GM12878 (cell line): ENCODE data around the gene ACTR5. TPM values are rescaled to one million over a fixed set of nuclear protein-coding genes. Genes with fewer than 3 reads are reported as not detected.

Experiments used
- ASH2L ChIP-seq: fragments of 300-600, 200-600 bp; sonication (generic); IDR thresholded peaks from 2 replicates; pipeline ENCODE4 v1.6.1; 2017; ENCODE audit warnings: low read depth, mild to moderate bottlenecking, borderline replicate concordance
- CHD4 ChIP-seq: fragments of 200-600 bp; sonication (generic); IDR thresholded peaks from 2 replicates; pipeline ENCODE4 v1.6.1; 2016; ENCODE audit warnings: mild to moderate bottlenecking
- HCFC1 ChIP-seq: fragments of 150-350 bp; IDR thresholded peaks from 2 replicates; pipeline ENCODE4 v1.6.1; 2014; ENCODE audit warnings: low read length
- IKZF1 ChIP-seq: fragments of 450-650 bp; conservative IDR thresholded peaks from 2 replicates; pipeline ENCODE4 v1.6.1; 2017; ENCODE audit warnings: antibody characterized with exemption, mild to moderate bottlenecking
- KLF5 ChIP-seq: fragments of 450-650 bp; IDR thresholded peaks from 2 replicates; pipeline ENCODE4 v1.6.1; 2014; ENCODE audit warnings: mild to moderate bottlenecking; ENCODE audit not compliant: partially characterized antibody
- POLR2A ChIP-seq: IDR thresholded peaks from 2 replicates; pipeline ENCODE4 v1.6.1; 2011; ENCODE audit warnings: low read depth, mild to moderate bottlenecking, low read length
- POLR2AphosphoS5 ChIP-seq: IDR thresholded peaks from 2 replicates; pipeline ENCODE4 v1.6.1; 2011; ENCODE audit warnings: mild to moderate bottlenecking, low read length, inconsistent platforms
- POU2F2 ChIP-seq: IDR thresholded peaks from 3 replicates; pipeline ENCODE4 v1.6.1; 2011; ENCODE audit warnings: low read depth, mild to moderate bottlenecking, low read length, borderline replicate concordance
- SMC3 ChIP-seq: IDR thresholded peaks from 2 replicates; pipeline ENCODE4 v1.6.1; 2011; ENCODE audit warnings: low read length, improper control_type of control experiment, borderline replicate concordance
- polyA plus RNA-seq, 11 experiments: library from polyadenylated mRNA; depleted of rRNA in 4 of 11; unstranded in 6 of 11; stranded (reverse) in 5 of 11; fragments of >200 nt; fragmentation: Nextera tagmentation in 4 of 11; fragmentation: Illumina TruSeq in 1 of 11; extraction: Ambion mirVana in 4 of 11; extraction: Trizol in 1 of 11; gene quantifications; 1 replicate in 1 of 11; 2 replicates in 10 of 11; pipeline versions ENCODE4 v1.2.1 to v1.2.3, GENCODE V29; 2011 to 2016; ENCODE audit warnings: inconsistent platforms in 2 of 11, missing spikeins in 2 of 11, low read depth in 1 of 11
- total RNA-seq, 4 experiments: library from RNA; depleted of rRNA in 3 of 4; stranded (reverse); fragments of >200 nt in 3 of 4; fragmentation: Illumina TruSeq in 1 of 4; extraction: Trizol in 1 of 4; gene quantifications; 2 replicates each; pipeline versions ENCODE4 v1.2.1 to v1.2.3, GENCODE V29; 2013 to 2021
- TF ChIP-seq, protein P1 (sequence below): fragments of 450-650 bp; formaldehyde crosslinking; IDR thresholded peaks from 2 replicates; pipeline ENCODE4 v1.4.0; 2022; ENCODE audit warnings: mild to moderate bottlenecking, moderate library complexity
- TF ChIP-seq, protein P2 (sequence below): fragments of 450-650 bp; IDR thresholded peaks from 2 replicates; pipeline ENCODE4 v1.6.1; 2016; ENCODE audit warnings: mild to moderate bottlenecking
- TF ChIP-seq, protein P3 (sequence below): fragments of 450-650 bp; IDR thresholded peaks from 2 replicates; pipeline ENCODE4 v1.6.1; 2017; ENCODE audit warnings: mild to moderate bottlenecking, moderate library complexity
- TF ChIP-seq, protein P4 (sequence below): IDR thresholded peaks from 2 replicates; pipeline ENCODE4 v1.6.1; 2012; ENCODE audit warnings: low read length, inconsistent platforms
- TF ChIP-seq, protein P5 (sequence below): fragments of 150-350 bp; IDR thresholded peaks from 2 replicates; pipeline ENCODE4 v1.6.1; 2016; ENCODE audit warnings: low read depth, low read length

The ACTR5 gene
- total and polyA plus RNA-seq, 10 of the 15 experiments (the other 5 are each of a cell fraction or from before 2014, with no cell fraction given): 0.52 to 14.7 (median 8.8) TPM

DNA sequence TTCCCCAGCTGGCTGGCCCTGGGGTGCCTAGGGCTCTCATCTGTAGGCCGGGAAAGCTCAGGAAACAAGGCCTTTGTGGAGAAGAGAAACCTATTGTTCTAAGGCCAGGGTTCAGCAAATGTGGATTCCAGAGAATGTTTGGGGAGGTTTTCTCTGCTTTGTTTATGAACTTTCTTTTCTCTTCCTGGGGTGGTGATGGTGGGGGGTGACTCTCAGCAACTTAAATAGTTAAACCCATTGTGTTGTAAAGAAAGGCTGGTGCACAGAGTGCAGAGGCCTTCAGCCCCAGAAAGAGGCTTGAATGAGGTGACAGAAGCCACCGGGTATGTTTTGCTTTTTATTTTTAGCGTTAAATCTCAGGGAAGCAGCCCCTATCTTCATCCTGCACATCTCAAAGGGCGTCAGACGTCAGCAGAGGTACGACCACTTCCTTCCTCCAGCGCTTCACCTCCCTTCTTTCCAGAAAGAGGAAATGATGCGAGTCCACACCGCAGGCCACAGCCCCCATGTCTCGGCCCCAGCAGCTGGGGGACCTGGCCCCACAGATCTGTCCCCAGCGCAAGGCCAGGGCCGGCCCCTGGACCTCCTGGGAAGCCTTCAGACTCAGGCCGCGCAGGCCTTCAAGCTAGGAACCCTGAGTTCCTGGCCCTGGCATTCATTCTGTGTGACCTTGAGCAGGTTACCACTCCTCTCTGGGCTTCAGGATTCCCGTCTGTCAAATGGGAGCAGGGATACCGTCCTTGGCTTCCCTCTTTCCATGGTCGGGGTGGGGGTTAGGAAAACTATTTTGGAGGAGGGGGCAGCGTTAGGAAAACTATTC is 56.6 kb downstream of the ACTR5 start (continued):
- TF ChIP-seq, protein P1, sequence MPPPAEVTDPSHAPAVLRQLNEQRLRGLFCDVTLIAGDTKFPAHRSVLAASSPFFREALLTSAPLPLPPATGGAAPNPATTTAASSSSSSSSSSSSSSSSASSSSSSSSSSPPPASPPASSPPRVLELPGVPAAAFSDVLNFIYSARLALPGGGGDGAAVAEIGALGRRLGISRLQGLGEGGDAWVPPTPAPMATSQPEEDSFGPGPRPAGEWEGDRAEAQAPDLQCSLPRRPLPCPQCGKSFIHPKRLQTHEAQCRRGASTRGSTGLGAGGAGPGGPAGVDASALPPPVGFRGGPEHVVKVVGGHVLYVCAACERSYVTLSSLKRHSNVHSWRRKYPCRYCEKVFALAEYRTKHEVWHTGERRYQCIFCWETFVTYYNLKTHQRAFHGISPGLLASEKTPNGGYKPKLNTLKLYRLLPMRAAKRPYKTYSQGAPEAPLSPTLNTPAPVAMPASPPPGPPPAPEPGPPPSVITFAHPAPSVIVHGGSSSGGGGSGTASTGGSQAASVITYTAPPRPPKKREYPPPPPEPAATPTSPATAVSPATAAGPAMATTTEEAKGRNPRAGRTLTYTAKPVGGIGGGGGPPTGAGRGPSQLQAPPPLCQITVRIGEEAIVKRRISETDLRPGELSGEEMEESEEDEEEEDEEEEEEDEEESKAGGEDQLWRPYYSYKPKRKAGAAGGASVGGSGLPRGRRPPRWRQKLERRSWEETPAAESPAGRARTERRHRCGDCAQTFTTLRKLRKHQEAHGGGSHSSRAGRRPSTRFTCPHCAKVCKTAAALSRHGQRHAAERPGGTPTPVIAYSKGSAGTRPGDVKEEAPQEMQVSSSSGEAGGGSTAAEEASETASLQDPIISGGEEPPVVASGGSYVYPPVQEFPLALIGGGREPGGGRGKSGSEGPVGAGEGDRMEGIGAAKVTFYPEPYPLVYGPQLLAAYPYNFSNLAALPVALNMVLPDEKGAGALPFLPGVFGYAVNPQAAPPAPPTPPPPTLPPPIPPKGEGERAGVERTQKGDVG (CRISPR knock-in tag): no peak
- TF ChIP-seq KLF5 (no peak), HCFC1 (no peak), SMC3 (no peak), POU2F2 (peak; percentile 67; the same call in 1 of the 3 replicates), ASH2L (no peak), CHD4 (no peak), POLR2AphosphoS5 (0 out of 2 replicates have a peak, but pooled peaks have one; percentile 49), IKZF1 (peak; percentile 88), POLR2A (no peak)
- TF ChIP-seq, protein P2, sequence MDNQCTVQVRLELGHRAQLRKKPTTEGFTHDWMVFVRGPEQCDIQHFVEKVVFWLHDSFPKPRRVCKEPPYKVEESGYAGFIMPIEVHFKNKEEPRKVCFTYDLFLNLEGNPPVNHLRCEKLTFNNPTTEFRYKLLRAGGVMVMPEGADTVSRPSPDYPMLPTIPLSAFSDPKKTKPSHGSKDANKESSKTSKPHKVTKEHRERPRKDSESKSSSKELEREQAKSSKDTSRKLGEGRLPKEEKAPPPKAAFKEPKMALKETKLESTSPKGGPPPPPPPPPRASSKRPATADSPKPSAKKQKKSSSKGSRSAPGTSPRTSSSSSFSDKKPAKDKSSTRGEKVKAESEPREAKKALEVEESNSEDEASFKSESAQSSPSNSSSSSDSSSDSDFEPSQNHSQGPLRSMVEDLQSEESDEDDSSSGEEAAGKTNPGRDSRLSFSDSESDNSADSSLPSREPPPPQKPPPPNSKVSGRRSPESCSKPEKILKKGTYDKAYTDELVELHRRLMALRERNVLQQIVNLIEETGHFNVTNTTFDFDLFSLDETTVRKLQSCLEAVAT: no peak; the same call in 1 of the 2 replicates
- TF ChIP-seq, protein P3, sequence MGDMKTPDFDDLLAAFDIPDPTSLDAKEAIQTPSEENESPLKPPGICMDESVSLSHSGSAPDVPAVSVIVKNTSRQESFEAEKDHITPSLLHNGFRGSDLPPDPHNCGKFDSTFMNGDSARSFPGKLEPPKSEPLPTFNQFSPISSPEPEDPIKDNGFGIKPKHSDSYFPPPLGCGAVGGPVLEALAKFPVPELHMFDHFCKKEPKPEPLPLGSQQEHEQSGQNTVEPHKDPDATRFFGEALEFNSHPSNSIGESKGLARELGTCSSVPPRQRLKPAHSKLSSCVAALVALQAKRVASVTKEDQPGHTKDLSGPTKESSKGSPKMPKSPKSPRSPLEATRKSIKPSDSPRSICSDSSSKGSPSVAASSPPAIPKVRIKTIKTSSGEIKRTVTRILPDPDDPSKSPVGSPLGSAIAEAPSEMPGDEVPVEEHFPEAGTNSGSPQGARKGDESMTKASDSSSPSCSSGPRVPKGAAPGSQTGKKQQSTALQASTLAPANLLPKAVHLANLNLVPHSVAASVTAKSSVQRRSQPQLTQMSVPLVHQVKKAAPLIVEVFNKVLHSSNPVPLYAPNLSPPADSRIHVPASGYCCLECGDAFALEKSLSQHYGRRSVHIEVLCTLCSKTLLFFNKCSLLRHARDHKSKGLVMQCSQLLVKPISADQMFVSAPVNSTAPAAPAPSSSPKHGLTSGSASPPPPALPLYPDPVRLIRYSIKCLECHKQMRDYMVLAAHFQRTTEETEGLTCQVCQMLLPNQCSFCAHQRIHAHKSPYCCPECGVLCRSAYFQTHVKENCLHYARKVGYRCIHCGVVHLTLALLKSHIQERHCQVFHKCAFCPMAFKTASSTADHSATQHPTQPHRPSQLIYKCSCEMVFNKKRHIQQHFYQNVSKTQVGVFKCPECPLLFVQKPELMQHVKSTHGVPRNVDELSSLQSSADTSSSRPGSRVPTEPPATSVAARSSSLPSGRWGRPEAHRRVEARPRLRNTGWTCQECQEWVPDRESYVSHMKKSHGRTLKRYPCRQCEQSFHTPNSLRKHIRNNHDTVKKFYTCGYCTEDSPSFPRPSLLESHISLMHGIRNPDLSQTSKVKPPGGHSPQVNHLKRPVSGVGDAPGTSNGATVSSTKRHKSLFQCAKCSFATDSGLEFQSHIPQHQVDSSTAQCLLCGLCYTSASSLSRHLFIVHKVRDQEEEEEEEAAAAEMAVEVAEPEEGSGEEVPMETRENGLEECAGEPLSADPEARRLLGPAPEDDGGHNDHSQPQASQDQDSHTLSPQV: no peak
- TF ChIP-seq, protein P4, sequence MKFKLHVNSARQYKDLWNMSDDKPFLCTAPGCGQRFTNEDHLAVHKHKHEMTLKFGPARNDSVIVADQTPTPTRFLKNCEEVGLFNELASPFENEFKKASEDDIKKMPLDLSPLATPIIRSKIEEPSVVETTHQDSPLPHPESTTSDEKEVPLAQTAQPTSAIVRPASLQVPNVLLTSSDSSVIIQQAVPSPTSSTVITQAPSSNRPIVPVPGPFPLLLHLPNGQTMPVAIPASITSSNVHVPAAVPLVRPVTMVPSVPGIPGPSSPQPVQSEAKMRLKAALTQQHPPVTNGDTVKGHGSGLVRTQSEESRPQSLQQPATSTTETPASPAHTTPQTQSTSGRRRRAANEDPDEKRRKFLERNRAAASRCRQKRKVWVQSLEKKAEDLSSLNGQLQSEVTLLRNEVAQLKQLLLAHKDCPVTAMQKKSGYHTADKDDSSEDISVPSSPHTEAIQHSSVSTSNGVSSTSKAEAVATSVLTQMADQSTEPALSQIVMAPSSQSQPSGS: peak; percentile 42; the same call in 1 of the 2 replicates
- TF ChIP-seq, protein P5, sequence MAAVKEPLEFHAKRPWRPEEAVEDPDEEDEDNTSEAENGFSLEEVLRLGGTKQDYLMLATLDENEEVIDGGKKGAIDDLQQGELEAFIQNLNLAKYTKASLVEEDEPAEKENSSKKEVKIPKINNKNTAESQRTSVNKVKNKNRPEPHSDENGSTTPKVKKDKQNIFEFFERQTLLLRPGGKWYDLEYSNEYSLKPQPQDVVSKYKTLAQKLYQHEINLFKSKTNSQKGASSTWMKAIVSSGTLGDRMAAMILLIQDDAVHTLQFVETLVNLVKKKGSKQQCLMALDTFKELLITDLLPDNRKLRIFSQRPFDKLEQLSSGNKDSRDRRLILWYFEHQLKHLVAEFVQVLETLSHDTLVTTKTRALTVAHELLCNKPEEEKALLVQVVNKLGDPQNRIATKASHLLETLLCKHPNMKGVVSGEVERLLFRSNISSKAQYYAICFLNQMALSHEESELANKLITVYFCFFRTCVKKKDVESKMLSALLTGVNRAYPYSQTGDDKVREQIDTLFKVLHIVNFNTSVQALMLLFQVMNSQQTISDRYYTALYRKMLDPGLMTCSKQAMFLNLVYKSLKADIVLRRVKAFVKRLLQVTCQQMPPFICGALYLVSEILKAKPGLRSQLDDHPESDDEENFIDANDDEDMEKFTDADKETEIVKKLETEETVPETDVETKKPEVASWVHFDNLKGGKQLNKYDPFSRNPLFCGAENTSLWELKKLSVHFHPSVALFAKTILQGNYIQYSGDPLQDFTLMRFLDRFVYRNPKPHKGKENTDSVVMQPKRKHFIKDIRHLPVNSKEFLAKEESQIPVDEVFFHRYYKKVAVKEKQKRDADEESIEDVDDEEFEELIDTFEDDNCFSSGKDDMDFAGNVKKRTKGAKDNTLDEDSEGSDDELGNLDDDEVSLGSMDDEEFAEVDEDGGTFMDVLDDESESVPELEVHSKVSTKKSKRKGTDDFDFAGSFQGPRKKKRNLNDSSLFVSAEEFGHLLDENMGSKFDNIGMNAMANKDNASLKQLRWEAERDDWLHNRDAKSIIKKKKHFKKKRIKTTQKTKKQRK: no peak
